Osteocyte (in vitro differentiated cells): ENCODE data around the gene ZNF263. TPM values are rescaled to one million over a fixed set of nuclear protein-coding genes. Genes with fewer than 3 reads are reported as not detected.

ENCODE experiments used
- DNase-seq: peaks from one replicate; pipeline ENCODE4 v3.0.0; 2021; ENCODE audit warnings: mixed read lengths; ENCODE audit not compliant: unreplicated experiment; ENCODE audit errors: extremely low spot score
- H3K27ac Mint-ChIP-seq: one replicate; pipeline ENCODE4 v1.8.0; 2021; ENCODE audit warnings: mild to moderate bottlenecking, mixed read lengths; ENCODE audit not compliant: unreplicated experiment
- H3K27me3 Mint-ChIP-seq: one replicate; pipeline ENCODE4 v1.8.0; 2021; ENCODE audit warnings: mixed read lengths; ENCODE audit not compliant: unreplicated experiment
- H3K36me3 Mint-ChIP-seq: one replicate; pipeline ENCODE4 v1.8.0; 2021; ENCODE audit warnings: mixed read lengths; ENCODE audit not compliant: unreplicated experiment
- H3K4me1 Mint-ChIP-seq: one replicate; pipeline ENCODE4 v1.8.0; 2021; ENCODE audit warnings: mixed read lengths; ENCODE audit not compliant: unreplicated experiment
- H3K4me3 Mint-ChIP-seq: one replicate; pipeline ENCODE4 v1.8.0; 2021; ENCODE audit warnings: mild to moderate bottlenecking, moderate library complexity, mixed read lengths; ENCODE audit not compliant: unreplicated experiment
- H3K9me3 Mint-ChIP-seq: one replicate; pipeline ENCODE4 v1.8.0; 2021; ENCODE audit warnings: mixed read lengths; ENCODE audit not compliant: unreplicated experiment
- CTCF ChIP-seq: fragments of 200-600 bp; sonication (generic); IDR thresholded peaks from 2 replicates; pipeline ENCODE4 v1.5.0; 2021; ENCODE audit warnings: antibody characterized with exemption, mild to moderate bottlenecking, moderate library complexity
- total RNA-seq: library from RNA; stranded (reverse); gene quantifications from 2 replicates; pipeline ENCODE4 v1.2.1, GENCODE V29; 2021

The ZNF263 gene
- total RNA-seq, 1 donor from 2014 or later = 33.2 TPM

GRCh38 chr16:3304370-3304769 lies 21.1 kb downstream of the ZNF263 start:
- Mint-ChIP-seq H3K4me3 (peak overlapping the region; percentile 75), H3K4me1 (peaks cover 13% of the 10 kb centered on the region), H3K36me3 (peaks cover 69% of the 10 kb centered on the region), H3K27ac (peak overlapping the region; percentile 87), H3K9me3 (peaks cover 42% of the 10 kb centered on the region), H3K27me3 (no peaks in the 10 kb centered on the region)
- no peak for DNase-seq
- TF ChIP-seq CTCF = no peak

- TF ChIP-seq CTCF = no peak
- Mint-ChIP-seq H3K27me3 (no peaks in the 10 kb centered on the region), H3K4me3 (peak within 1 kb of the TSS; percentile 75), H3K9me3 (peaks cover 32% of the 10 kb centered on the region), H3K36me3 (peaks cover 64% of the 10 kb centered on the region), H3K27ac (peak within 1 kb of the TSS; percentile 87), H3K4me1 (peaks cover 13% of the 10 kb centered on the region)
- peak; percentile 93 for DNase-seq
Measured at GRCh38 chr16:3305109-3306068, 22.1 kb downstream of the ZNF263 start, which contains the start of the genes TIGD7 and ZNF75A. TIGD7 (minus strand) TSS chr16:3305430; CDS start chr16:3300614, 4,816 bp downstream. ZNF75A (plus strand) TSS chr16:3305497; CDS start chr16:3308429, 2,932 bp downstream.

DNA sequence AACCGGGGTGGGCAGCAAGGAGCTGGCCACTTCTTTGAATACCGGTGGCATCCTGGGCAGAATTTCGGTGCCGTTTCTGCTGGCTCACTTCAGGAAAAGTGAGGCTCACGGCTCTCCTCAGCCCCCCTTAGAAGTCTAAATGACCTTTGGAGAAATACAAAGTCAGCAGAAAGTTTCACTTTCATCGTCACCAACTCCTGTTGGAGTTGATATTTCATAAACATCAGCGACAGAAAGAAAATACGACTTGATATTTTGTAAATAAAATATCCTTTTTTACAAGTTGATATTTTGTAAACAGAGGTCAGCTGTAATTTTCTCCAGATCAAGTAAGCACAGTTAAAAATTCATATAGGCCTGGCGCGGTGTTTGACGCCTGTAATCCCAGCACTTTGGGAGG lies 22.8 kb downstream of the ZNF263 start:
- no peak for DNase-seq
- H3K36me3 Mint-ChIP-seq = peaks cover 62% of the 10 kb centered on the region
- peak overlapping the region; percentile 82 for H3K27ac Mint-ChIP-seq
- peaks cover 13% of the 10 kb centered on the region for H3K4me1 Mint-ChIP-seq
- TF ChIP-seq CTCF = no peak
- peaks cover 25% of the 10 kb centered on the region for H3K9me3 Mint-ChIP-seq
- no peaks in the 10 kb centered on the region for H3K27me3 Mint-ChIP-seq
- peak overlapping the region; percentile 75 for H3K4me3 Mint-ChIP-seq

DNA sequence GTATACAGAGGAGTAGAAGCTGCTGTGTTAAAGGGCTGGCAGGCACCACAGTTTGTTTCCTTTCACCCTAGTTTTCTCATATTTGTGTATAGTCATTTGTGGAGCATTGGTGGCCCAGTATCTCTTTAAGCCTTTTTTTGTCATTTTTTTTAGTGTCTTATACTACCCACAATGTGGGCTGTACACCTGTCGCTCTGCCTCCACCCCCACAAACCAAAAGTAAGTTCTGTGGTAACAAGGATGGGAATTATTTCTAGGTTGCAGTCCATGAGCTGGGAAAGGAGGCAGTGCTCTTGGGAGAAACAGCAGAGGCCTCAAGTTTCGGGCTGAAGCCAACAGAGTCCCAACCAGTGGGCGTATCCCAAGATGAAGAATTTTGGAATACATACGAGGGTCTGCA lies 28.2 kb downstream of the ZNF263 start:
- H3K27ac Mint-ChIP-seq = no peak overlapping the region
- H3K36me3 Mint-ChIP-seq = peaks cover 75% of the 10 kb centered on the region
- H3K4me1 Mint-ChIP-seq = no peaks in the 10 kb centered on the region
- TF ChIP-seq CTCF = no peak
- H3K4me3 Mint-ChIP-seq = no peak overlapping the region
- no peak for DNase-seq
- H3K9me3 Mint-ChIP-seq = peaks cover 56% of the 10 kb centered on the region
- H3K27me3 Mint-ChIP-seq = no peaks in the 10 kb centered on the region

DNA sequence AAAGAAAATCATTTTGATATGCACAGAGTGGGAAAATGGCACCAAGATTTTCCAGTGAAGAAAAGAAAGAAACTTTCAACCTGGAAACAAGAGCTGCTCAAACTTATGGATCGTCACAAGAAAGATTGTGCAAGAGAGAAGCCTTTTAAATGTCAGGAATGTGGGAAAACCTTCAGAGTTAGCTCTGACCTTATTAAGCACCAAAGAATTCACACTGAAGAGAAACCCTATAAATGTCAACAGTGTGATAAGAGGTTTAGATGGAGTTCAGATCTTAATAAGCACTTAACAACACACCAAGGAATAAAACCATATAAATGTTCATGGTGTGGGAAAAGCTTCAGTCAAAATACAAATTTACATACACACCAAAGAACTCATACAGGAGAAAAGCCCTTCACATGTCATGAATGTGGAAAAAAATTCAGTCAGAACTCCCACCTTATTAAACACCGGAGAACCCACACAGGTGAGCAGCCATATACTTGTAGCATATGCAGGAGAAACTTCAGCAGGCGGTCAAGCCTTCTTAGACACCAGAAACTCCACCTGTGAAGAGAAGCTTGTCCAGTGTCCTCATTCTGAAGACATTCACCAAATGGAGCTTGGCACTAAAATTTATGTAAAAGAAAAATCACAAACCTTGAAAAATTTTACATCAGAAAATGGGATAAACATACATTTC lies 34.2 kb downstream of the ZNF263 start:
- Mint-ChIP-seq H3K4me3 (no peak overlapping the region), H3K4me1 (no peaks in the 10 kb centered on the region), H3K9me3 (peaks cover 65% of the 10 kb centered on the region), H3K36me3 (peaks cover 66% of the 10 kb centered on the region), H3K27me3 (no peaks in the 10 kb centered on the region), H3K27ac (no peak overlapping the region)
- DNase-seq = no peak
- no peak for TF ChIP-seq CTCF
